ENCODE data around the gene GASK1A. TPM values are rescaled to one million over a fixed set of nuclear protein-coding genes. Genes with fewer than 3 reads are reported as not detected.

The GASK1A gene
- total RNA-seq, 2 experiments from 2014 or later: 0.28 TPM; not detected in 1

DNA sequence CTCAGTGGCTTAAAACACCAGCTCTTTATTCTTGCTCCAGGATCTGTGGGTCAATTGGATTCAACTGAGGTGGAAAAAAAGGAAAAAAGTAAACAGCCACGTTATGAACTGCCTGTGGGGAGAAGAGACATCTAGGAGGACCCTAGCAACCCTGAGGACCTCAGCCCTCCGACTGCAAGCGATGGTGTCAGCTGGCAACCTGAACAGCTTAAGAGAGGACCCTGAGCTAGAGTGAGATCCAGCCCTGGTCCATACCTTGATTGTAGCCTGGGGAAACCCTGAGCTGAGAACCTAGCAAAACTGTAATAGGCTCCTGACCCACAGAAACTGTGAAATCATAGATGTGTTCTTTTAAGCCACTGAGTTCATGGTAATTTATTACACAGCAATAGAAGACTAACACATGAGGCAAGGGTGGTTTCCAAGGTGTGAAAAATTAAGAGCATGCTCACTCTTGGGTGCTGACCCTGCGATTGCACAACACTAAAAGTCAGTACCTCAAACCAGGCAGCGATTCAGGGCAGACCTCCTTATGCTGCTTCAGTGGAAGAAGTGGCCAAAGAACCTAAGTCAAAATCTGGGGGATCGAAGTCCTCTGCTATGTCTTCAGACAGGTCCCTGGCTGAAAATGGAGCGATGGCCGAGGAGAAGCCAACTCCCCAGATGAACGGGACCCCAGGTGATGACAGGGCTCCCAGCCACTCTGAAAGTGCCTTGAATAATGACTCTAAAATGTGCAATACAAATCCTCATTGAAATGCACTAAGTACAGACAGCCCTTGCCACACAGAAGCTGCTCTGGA, 57.7 kb downstream of the GASK1A start:
- intact Hi-C loops (cut with DNase I, micrococcal nuclease): no loop called here
- Mint-ChIP-seq H3K36me3 (ENCODE audit: low read depth) (no peaks in the 10 kb centered on the region), H3K4me3 (no peak overlapping the region), H3K9me3 (no peaks in the 10 kb centered on the region), H3K4me1 (ENCODE audit: low read depth) (peaks cover 12% of the 10 kb centered on the region), H3K27me3 (no peaks in the 10 kb centered on the region), H3K27ac (no peak overlapping the region)
- no peak overlapping the region for H3K4me3 ChIP-seq (ENCODE audit: low read length)
- POLR2A ChIA-PET: interaction anchor here (1.4 kb wide), 1 partner anchor 13 kb away, joined by 6 read pairs; no protein-coding TSS in a partner anchor
- no peaks in the 10 kb centered on the region for H3K27me3 ChIP-seq (ENCODE audit: control insufficient read depth in 1 of 2, insufficient read depth in 2 of 2, low read length in 2 of 2)
- H3K27ac ChIP-seq (ENCODE audit: low read depth in 1 of 2, low read length in 2 of 2): no peak overlapping the region
- CTCF ChIA-PET: no interaction called here
- TF ChIP-seq, protein P1, sequence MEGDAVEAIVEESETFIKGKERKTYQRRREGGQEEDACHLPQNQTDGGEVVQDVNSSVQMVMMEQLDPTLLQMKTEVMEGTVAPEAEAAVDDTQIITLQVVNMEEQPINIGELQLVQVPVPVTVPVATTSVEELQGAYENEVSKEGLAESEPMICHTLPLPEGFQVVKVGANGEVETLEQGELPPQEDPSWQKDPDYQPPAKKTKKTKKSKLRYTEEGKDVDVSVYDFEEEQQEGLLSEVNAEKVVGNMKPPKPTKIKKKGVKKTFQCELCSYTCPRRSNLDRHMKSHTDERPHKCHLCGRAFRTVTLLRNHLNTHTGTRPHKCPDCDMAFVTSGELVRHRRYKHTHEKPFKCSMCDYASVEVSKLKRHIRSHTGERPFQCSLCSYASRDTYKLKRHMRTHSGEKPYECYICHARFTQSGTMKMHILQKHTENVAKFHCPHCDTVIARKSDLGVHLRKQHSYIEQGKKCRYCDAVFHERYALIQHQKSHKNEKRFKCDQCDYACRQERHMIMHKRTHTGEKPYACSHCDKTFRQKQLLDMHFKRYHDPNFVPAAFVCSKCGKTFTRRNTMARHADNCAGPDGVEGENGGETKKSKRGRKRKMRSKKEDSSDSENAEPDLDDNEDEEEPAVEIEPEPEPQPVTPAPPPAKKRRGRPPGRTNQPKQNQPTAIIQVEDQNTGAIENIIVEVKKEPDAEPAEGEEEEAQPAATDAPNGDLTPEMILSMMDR (IDR thresholded peaks at IDR 0.05): no peak
- no peaks in the 10 kb centered on the region for H3K4me1 ChIP-seq (ENCODE audit: insufficient read depth, low read length)
- DNase-seq (peak in 1 of 14 experiments; percentile 46), ATAC-seq (ENCODE audit: poor library complexity) (no peak)
- peaks cover 0 to 11% of the 10 kb centered on the region in 2 experiments for H3K9me3 ChIP-seq (ENCODE audit: control insufficient read depth in 1 of 2, insufficient read depth in 1 of 2, low read length in 2 of 2)
- H3K36me3 ChIP-seq (ENCODE audit: insufficient read depth, low read length): no peaks in the 10 kb centered on the region

DNA sequence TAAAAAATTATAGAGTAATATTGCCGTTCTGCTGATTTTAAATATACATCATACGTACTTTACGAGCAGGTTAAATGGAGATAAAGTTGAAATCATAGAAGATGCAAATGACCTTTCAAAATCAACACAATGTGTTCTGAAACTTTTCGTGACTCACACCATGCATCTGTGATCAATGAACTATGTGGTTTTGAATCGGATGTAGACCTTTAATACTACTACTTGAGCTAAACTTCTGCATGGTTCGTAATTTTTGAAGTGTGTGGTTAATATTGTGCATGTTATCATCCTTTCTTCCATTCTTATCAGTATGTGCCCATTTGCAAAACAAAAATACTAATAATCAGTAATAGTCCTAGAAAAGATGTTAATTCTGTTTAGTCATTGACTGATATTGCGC, 58.9 kb downstream of the GASK1A start:
- ChIA-PET CTCF (no interaction called here), POLR2A (interaction anchor here (1.4 kb wide), 1 partner anchor 14 kb away, joined by 6 read pairs; no protein-coding TSS in a partner anchor)
- Histone ChIP-seq H3K27me3 (ENCODE audit: control insufficient read depth in 1 of 2, insufficient read depth in 2 of 2, low read length in 2 of 2) (no peaks in the 10 kb centered on the region), H3K4me3 (ENCODE audit: low read length) (no peak overlapping the region), H3K4me1 (ENCODE audit: insufficient read depth, low read length) (no peaks in the 10 kb centered on the region), H3K36me3 (ENCODE audit: insufficient read depth, low read length) (no peaks in the 10 kb centered on the region), H3K27ac (ENCODE audit: low read depth in 1 of 2, low read length in 2 of 2) (no peak overlapping the region), H3K9me3 (ENCODE audit: control insufficient read depth in 1 of 2, insufficient read depth in 1 of 2, low read length in 2 of 2) (peaks cover 0 to 4% of the 10 kb centered on the region in 2 experiments)
- ATAC-seq (ENCODE audit: poor library complexity) (no peak), DNase-seq (no peak)
- no peaks in the 10 kb centered on the region for H3K36me3 Mint-ChIP-seq (ENCODE audit: low read depth)
- intact Hi-C loops (cut with DNase I, micrococcal nuclease): no loop called here
- H3K27ac Mint-ChIP-seq: no peak overlapping the region
- H3K4me3 Mint-ChIP-seq: peak overlapping the region; percentile 8
- TF ChIP-seq, protein P1 (IDR thresholded peaks at IDR 0.05): no peak
- H3K9me3 Mint-ChIP-seq: no peaks in the 10 kb centered on the region
- H3K27me3 Mint-ChIP-seq: no peaks in the 10 kb centered on the region
- H3K4me1 Mint-ChIP-seq (ENCODE audit: low read depth): peaks cover 12% of the 10 kb centered on the region

DNA sequence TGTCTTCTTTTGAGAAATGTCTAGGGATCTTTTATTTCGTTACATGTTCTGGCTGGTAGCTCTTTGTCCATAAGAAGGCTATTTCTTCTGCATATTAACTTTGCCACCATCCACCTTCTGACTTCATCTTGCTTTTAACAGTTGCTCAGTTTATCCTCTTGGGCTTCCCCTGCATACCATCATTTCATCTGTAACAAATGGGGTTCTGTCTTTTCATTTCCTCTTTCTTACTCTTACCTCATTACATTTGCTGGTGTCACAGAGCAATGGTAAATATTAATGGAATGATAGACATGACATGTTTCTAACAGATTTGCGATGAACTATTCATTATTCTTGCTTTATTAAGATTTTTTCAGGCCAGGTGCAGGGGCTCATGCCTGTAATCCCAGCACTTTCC, 62.4 kb downstream of the GASK1A start:
- H3K27me3 ChIP-seq (ENCODE audit: control insufficient read depth in 1 of 2, insufficient read depth in 2 of 2, low read length in 2 of 2): no peaks in the 10 kb centered on the region
- DNase-seq (no peak), ATAC-seq (ENCODE audit: poor library complexity) (no peak)
- peaks cover 4% of the 10 kb centered on the region for H3K9me3 Mint-ChIP-seq
- H3K4me1 ChIP-seq (ENCODE audit: insufficient read depth, low read length): no peaks in the 10 kb centered on the region
- no peaks in the 10 kb centered on the region for H3K27me3 Mint-ChIP-seq
- TF ChIP-seq, protein P1 (IDR thresholded peaks at IDR 0.05): no peak
- ChIA-PET CTCF (no interaction called here), POLR2A (no interaction called here)
- H3K27ac Mint-ChIP-seq: no peak overlapping the region
- no peak overlapping the region for H3K4me3 Mint-ChIP-seq
- H3K9me3 ChIP-seq (ENCODE audit: control insufficient read depth in 1 of 2, insufficient read depth in 1 of 2, low read length in 2 of 2): peaks cover 7 to 11% of the 10 kb centered on the region in 2 experiments
- peaks cover 4% of the 10 kb centered on the region for H3K36me3 Mint-ChIP-seq (ENCODE audit: low read depth)
- H3K36me3 ChIP-seq (ENCODE audit: insufficient read depth, low read length): no peaks in the 10 kb centered on the region
- peaks cover 12% of the 10 kb centered on the region for H3K4me1 Mint-ChIP-seq (ENCODE audit: low read depth)
- no peak overlapping the region for H3K27ac ChIP-seq (ENCODE audit: low read depth in 1 of 2, low read length in 2 of 2)
- no peak overlapping the region for H3K4me3 ChIP-seq (ENCODE audit: low read length)
- intact Hi-C loops (cut with DNase I, micrococcal nuclease): no loop called here
